WTC11 (cell line): ENCODE measurements around the gene NELL2. TPM values are rescaled to one million over a fixed set of nuclear protein-coding genes. Genes with fewer than 3 reads are reported as not detected.

Experiments used
- ATAC-seq: fragments of 200-7000 bp; cut with Tn5 transposase; 2 replicates; pipeline ENCODE4 v1.10.0; 2021; ENCODE audit warnings: mild to moderate bottlenecking, moderate library complexity
- CTCF ChIA-PET: fragments of 300-600 bp; sonication (Branson Sonifier 250); formaldehyde crosslinking; loops from one replicate; lab custom pipeline; 2021; ENCODE audit warnings: antibody characterized with exemption; lab: Charles Lee
- POLR2A ChIA-PET: fragments of 350-600 bp; sonication (Branson Sonifier 250); formaldehyde crosslinking; loops from one replicate; lab custom pipeline; 2021; ENCODE audit warnings: antibody characterized with exemption; lab: Charles Lee
- DNase-seq: peaks from one replicate; pipeline ENCODE4 v3.0.0; 2021; ENCODE audit warnings: low spot score
- H3K27ac Mint-ChIP-seq: 2 replicates; pipeline ENCODE4 v1.8.0; 2021; ENCODE audit warnings: mixed read lengths
- H3K27me3 Mint-ChIP-seq: 2 replicates; pipeline ENCODE4 v1.8.0; 2021; ENCODE audit warnings: low read depth, mild to moderate bottlenecking, moderate library complexity, mixed read lengths
- H3K36me3 Mint-ChIP-seq: 2 replicates; pipeline ENCODE4 v1.8.0; 2021; ENCODE audit warnings: mixed read lengths
- H3K4me1 Mint-ChIP-seq: 2 replicates; pipeline ENCODE4 v1.8.0; 2022; ENCODE audit warnings: mixed read lengths
- H3K4me3 Mint-ChIP-seq: 2 replicates; pipeline ENCODE4 v1.8.0; 2021; ENCODE audit warnings: mild to moderate bottlenecking, moderate library complexity, mixed read lengths
- H3K9me3 Mint-ChIP-seq: 2 replicates; pipeline ENCODE4 v1.8.0; 2021; ENCODE audit warnings: mixed read lengths
- ATF3 ChIP-seq: sonication (generic); formaldehyde crosslinking; conservative IDR thresholded peaks from 2 replicates; pipeline ENCODE4 v1.8.1; 2022; ENCODE audit warnings: mild to moderate bottlenecking, missing genetic modification reagents
- CREM ChIP-seq: sonication (generic); formaldehyde crosslinking; IDR thresholded peaks from 2 replicates; pipeline ENCODE4 v1.8.1; 2022; ENCODE audit warnings: mild to moderate bottlenecking, missing genetic modification reagents, moderate library complexity
- E2F1 ChIP-seq: sonication (generic); formaldehyde crosslinking; IDR thresholded peaks from 2 replicates; pipeline ENCODE4 v1.8.0; 2022; ENCODE audit warnings: mild to moderate bottlenecking, missing genetic modification reagents
- E2F5 ChIP-seq: sonication (generic); formaldehyde crosslinking; IDR thresholded peaks from 2 replicates; pipeline ENCODE4 v1.8.1; 2022; ENCODE audit warnings: mild to moderate bottlenecking, moderate library complexity, missing genetic modification reagents
- EMX1 ChIP-seq: fragments of 250-450 bp; sonication (Bioruptor Pico); IDR thresholded peaks from 2 replicates; pipeline ENCODE4 v1.8.0; 2021; ENCODE audit warnings: mild to moderate bottlenecking
- FOXP4 ChIP-seq: sonication (generic); formaldehyde crosslinking; IDR thresholded peaks from 2 replicates; pipeline ENCODE4 v1.8.0; 2022; ENCODE audit warnings: mild to moderate bottlenecking, missing genetic modification reagents
- GABPB1 ChIP-seq: sonication (generic); formaldehyde crosslinking; IDR thresholded peaks from 2 replicates; pipeline ENCODE4 v1.8.1; 2023; ENCODE audit warnings: mild to moderate bottlenecking, missing genetic modification reagents
- GRHL2 ChIP-seq: fragments of 250-450 bp; sonication (Bioruptor Pico); IDR thresholded peaks from 2 replicates; pipeline ENCODE4 v1.8.0; 2022; ENCODE audit warnings: mild to moderate bottlenecking, moderate library complexity; ENCODE audit not compliant: insufficient replicate concordance, severe bottlenecking
- GTF2I ChIP-seq: fragments of 250-450 bp; sonication (Bioruptor Pico); conservative IDR thresholded peaks from 2 replicates; pipeline ENCODE4 v1.4.0; 2021; ENCODE audit warnings: mild to moderate bottlenecking
- MLX ChIP-seq: sonication (generic); formaldehyde crosslinking; IDR thresholded peaks from 2 replicates; pipeline ENCODE4 v1.8.1; 2023; ENCODE audit warnings: mild to moderate bottlenecking, missing genetic modification reagents, moderate library complexity
- NR1H2 ChIP-seq: sonication (generic); formaldehyde crosslinking; IDR thresholded peaks from 2 replicates; pipeline ENCODE4 v1.9.0; 2021; ENCODE audit warnings: mild to moderate bottlenecking, moderate library complexity, missing genetic modification reagents
- PREB ChIP-seq: sonication (generic); formaldehyde crosslinking; IDR thresholded peaks from 2 replicates; pipeline ENCODE4 v1.8.1; 2022; ENCODE audit warnings: mild to moderate bottlenecking, missing genetic modification reagents, moderate library complexity, borderline replicate concordance
- PRRX2 ChIP-seq: fragments of 250-450 bp; sonication (Bioruptor Pico); IDR thresholded peaks from 2 replicates; pipeline ENCODE4 v1.8.0; 2021; ENCODE audit warnings: mild to moderate bottlenecking
- SMAD3 ChIP-seq: sonication (generic); formaldehyde crosslinking; IDR thresholded peaks from 2 replicates; pipeline ENCODE4 v1.8.0; 2022; ENCODE audit warnings: missing genetic modification reagents, mild to moderate bottlenecking, borderline replicate concordance
- ZNF121 ChIP-seq: sonication (generic); formaldehyde crosslinking; IDR thresholded peaks from 2 replicates; pipeline ENCODE4 v1.8.0; 2023; ENCODE audit warnings: missing genetic modification reagents
- ZNF138 ChIP-seq: sonication (generic); formaldehyde crosslinking; conservative IDR thresholded peaks from 2 replicates; pipeline ENCODE4 v1.8.1; 2022; ENCODE audit warnings: mild to moderate bottlenecking, moderate library complexity, missing genetic modification reagents
- ZNF317 ChIP-seq: sonication (generic); formaldehyde crosslinking; IDR thresholded peaks from 2 replicates; pipeline ENCODE4 v1.8.1; 2023; ENCODE audit warnings: low read depth, mild to moderate bottlenecking, moderate library complexity, missing genetic modification reagents, borderline replicate concordance
- ZNF416 ChIP-seq: fragments of 250-450 bp; sonication (Bioruptor Pico); IDR thresholded peaks from 2 replicates; pipeline ENCODE4 v1.9.0; 2021; ENCODE audit warnings: mild to moderate bottlenecking, inconsistent platforms
- ZNF423 ChIP-seq: fragments of 250-450 bp; sonication (Bioruptor Pico); IDR thresholded peaks from 2 replicates; pipeline ENCODE4 v2.1.2; 2022; ENCODE audit warnings: mild to moderate bottlenecking, moderate library complexity
- ZNF671 ChIP-seq: fragments of 250-450 bp; sonication (Bioruptor Pico); IDR thresholded peaks from 2 replicates; pipeline ENCODE4 v1.8.0; 2021; ENCODE audit warnings: mild to moderate bottlenecking
- total RNA-seq: library from RNA; stranded (reverse); gene quantifications from 3 replicates; pipeline ENCODE4 v1.2.3, GENCODE V29; 2021
- TF ChIP-seq, protein P1 (sequence below): sonication (generic); formaldehyde crosslinking; IDR thresholded peaks from 2 replicates; pipeline ENCODE4 v1.8.1; 2023; ENCODE audit warnings: mild to moderate bottlenecking, missing genetic modification reagents, moderate library complexity
- TF ChIP-seq, protein P2 (sequence below): fragments of 250-450 bp; sonication (Bioruptor Pico); conservative IDR thresholded peaks from 2 replicates; pipeline ENCODE4 v1.9.0; 2021; ENCODE audit warnings: mild to moderate bottlenecking

Gene NELL2
- total RNA-seq, 1 experiment from 2014 or later: 37.4 TPM

- H3K4me1 Mint-ChIP-seq: peaks cover 19% of the 10 kb centered on the region
- ChIA-PET POLR2A (no interaction called here), CTCF (interaction anchor here (1.0 to 1.2 kb wide), 3 partner anchors 32 to 450 kb away, joined by 3 to 4 read pairs (median 3); no protein-coding TSS in a partner anchor)
- 0 out of 2 replicates have a peak, but pooled peaks cover 7% of the 10 kb centered on the region for H3K36me3 Mint-ChIP-seq
- ATAC-seq (peak; percentile 38; the same call in 1 of the 2 replicates), DNase-seq (no peak)
- H3K4me3 Mint-ChIP-seq: no peak overlapping the region
- TF ChIP-seq E2F1 (CRISPR knock-in tag): no peak
- no peak for TF ChIP-seq GTF2I (CRISPR knock-in tag)
- H3K27me3 Mint-ChIP-seq: no peaks in the 10 kb centered on the region
- H3K9me3 Mint-ChIP-seq: peaks cover 24% of the 10 kb centered on the region
- no peak overlapping the region for H3K27ac Mint-ChIP-seq
These were observed 411.0 kb downstream of the NELL2 start for GRCh38 chr12:44465139-44465538.

DNA sequence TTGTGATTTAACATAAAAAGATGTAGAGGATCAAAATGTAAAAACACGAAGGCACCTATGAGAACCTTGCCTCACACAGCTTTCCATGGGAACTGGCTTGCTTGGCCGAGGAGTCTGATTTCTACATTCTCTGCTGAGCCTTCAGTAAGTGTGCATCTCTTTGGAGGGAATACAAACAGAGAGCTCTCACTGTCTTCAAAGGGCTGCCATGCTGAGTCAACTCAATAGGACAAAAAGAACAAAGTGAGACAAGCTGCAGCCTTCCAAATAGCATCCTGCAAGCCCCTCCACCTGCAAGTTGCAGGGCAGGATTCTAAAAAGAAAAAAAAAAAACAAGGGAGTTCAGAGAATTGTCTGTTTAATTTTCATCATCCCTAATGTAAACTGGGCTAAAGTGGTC lies 411.9 kb downstream of the NELL2 start:
- POLR2A ChIA-PET: no interaction called here
- Mint-ChIP-seq H3K27me3 (no peaks in the 10 kb centered on the region), H3K4me1 (peaks cover 19% of the 10 kb centered on the region), H3K36me3 (0 out of 2 replicates have a peak, but pooled peaks cover 7% of the 10 kb centered on the region), H3K27ac (no peak overlapping the region), H3K4me3 (no peak overlapping the region)
- DNase-seq: no peak
- CTCF ChIA-PET: interaction anchor here (1.1 to 2.1 kb wide), 4 partner anchors 33 to 485 kb away, joined by 3 to 6 read pairs (median 4); no protein-coding TSS in a partner anchor
- TF ChIP-seq EMX1 (no peak), ZNF416 (CRISPR knock-in tag) (no peak), E2F5 (CRISPR knock-in tag) (no peak), CREM (CRISPR knock-in tag) (no peak), SMAD3 (CRISPR knock-in tag) (no peak), ZNF121 (no peak), ZNF138 (CRISPR knock-in tag) (no peak), GABPB1 (CRISPR knock-in tag) (no peak), FOXP4 (CRISPR knock-in tag) (no peak), ZNF317 (no peak), GRHL2 (CRISPR knock-in tag) (no peak)
- TF ChIP-seq, protein P1, sequence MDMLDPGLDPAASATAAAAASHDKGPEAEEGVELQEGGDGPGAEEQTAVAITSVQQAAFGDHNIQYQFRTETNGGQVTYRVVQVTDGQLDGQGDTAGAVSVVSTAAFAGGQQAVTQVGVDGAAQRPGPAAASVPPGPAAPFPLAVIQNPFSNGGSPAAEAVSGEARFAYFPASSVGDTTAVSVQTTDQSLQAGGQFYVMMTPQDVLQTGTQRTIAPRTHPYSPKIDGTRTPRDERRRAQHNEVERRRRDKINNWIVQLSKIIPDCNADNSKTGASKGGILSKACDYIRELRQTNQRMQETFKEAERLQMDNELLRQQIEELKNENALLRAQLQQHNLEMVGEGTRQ (CRISPR knock-in tag): no peak
- TF ChIP-seq, all 79 proteins: peak for 0
- peak; percentile 89 for ATAC-seq
- peaks cover 24% of the 10 kb centered on the region for H3K9me3 Mint-ChIP-seq

DNA sequence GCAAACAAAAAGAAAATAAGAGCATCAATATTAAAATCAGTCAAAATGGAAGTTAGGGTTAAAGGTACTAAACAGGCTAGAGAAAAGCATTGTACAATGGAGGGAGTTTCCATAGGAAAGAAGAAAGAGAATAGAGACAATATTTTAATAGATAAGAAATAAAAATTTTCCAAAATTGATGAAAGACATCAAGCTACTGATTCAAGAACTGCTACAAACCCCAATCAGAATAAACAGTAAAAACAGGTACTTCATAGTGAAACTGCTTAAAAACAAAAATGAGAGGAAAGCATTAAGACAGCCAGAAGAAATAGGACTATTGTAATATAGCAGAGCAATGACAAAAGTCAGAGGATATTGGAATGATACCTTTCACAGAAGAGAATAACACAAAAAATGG lies 413.4 kb downstream of the NELL2 start:
- 0 out of 2 replicates have a peak, but pooled peaks cover 7% of the 10 kb centered on the region for H3K36me3 Mint-ChIP-seq
- DNase-seq (no peak), ATAC-seq (no peak)
- no peak overlapping the region for H3K4me3 Mint-ChIP-seq
- no peak overlapping the region for H3K27ac Mint-ChIP-seq
- ChIA-PET POLR2A (no interaction called here), CTCF (interaction anchor here (2.0 to 2.1 kb wide), 2 partner anchors 34 to 486 kb away, joined by 5 to 6 read pairs; no protein-coding TSS in a partner anchor)
- H3K4me1 Mint-ChIP-seq: peaks cover 19% of the 10 kb centered on the region
- no peaks in the 10 kb centered on the region for H3K27me3 Mint-ChIP-seq
- H3K9me3 Mint-ChIP-seq: peaks cover 14% of the 10 kb centered on the region
- TF ChIP-seq MLX (CRISPR knock-in tag): no peak
- TF ChIP-seq ATF3 (CRISPR knock-in tag): no peak
- TF ChIP-seq, protein P2, sequence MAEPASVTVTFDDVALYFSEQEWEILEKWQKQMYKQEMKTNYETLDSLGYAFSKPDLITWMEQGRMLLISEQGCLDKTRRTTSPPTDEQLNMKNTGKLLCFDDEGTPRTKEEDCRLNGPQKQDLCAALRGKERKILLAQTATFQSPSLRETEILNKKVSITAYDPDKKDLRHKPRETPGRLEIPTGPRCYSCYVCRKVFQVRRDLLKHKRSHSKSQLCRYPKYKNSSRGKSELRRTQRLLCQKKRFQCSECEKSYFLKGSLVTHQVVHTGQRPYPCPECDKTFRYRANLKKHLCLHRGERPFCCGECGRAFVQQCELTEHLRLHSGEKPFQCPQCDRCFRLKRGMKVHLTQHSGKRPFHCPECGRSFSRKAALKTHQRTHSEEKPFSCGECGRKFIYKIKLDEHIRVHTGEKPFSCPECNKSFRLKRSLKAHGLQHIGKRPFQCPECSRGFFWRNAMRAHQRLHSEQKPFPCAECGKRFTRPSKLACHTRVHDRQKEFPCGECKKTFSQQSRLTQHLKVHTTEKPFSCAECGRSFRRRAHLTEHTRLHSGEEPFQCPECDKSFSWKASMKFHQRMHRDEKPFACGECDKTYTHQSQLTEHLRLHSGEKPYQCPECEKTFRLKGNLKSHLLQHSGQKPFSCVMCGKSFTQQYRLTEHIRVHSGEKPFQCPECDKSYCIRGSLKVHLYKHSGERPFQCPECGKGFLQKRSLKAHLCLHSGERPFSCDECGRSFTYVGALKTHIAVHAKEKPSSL (CRISPR knock-in tag): no peak
- TF ChIP-seq PRRX2 (CRISPR knock-in tag): no peak
- no peak for TF ChIP-seq PREB (CRISPR knock-in tag)
- TF ChIP-seq NR1H2 (CRISPR knock-in tag): no peak
- no peak for TF ChIP-seq ZNF423 (CRISPR knock-in tag)
- TF ChIP-seq ZNF671: no peak
- TF ChIP-seq ZNF121: no peak
